HG02588 (cell line): ENCODE results near the gene NRP2.

Source experiments
- ATAC-seq: cut with Tn5 transposase; IDR thresholded peaks from one replicate; pipeline ENCODE4 v1.9.1; 2021; ENCODE audit warnings: mild to moderate bottlenecking, moderate library complexity; ENCODE audit not compliant: unreplicated experiment

Gene NRP2

GRCh38 chr2:205750797-205751196, 68.5 kb downstream of the NRP2 start:
- ATAC-seq, result no peak

GRCh38 chr2:205751569-205752031, 69.3 kb downstream of the NRP2 start:
- no peak for ATAC-seq

GRCh38 chr2:205752296-205752820, 70.1 kb downstream of the NRP2 start:
- ATAC-seq, result no peak

- no peak for ATAC-seq
Observed at GRCh38 chr2:205752924-205753323, 70.6 kb downstream of the NRP2 start.

GRCh38 chr2:205754285-205754923, 72.1 kb downstream of the NRP2 start:
- no peak for ATAC-seq

- no peak for ATAC-seq
Observed at GRCh38 chr2:205754924-205755321, 72.6 kb downstream of the NRP2 start.

- no peak for ATAC-seq
Observed at GRCh38 chr2:205755923-205756322, 73.6 kb downstream of the NRP2 start.

- ATAC-seq, result no peak
Observed at GRCh38 chr2:205757271-205757670, 75.0 kb downstream of the NRP2 start.

- no peak for ATAC-seq
Observed at GRCh38 chr2:205758051-205758450, 75.8 kb downstream of the NRP2 start.

GRCh38 chr2:205758500-205758899, 76.2 kb downstream of the NRP2 start:
- ATAC-seq, result no peak

GRCh38 chr2:205759257-205759656, 77.0 kb downstream of the NRP2 start:
- ATAC-seq, result no peak

GRCh38 chr2:205759732-205760131, 77.4 kb downstream of the NRP2 start:
- no peak for ATAC-seq

GRCh38 chr2:205760157-205760556, 77.9 kb downstream of the NRP2 start:
- ATAC-seq, result no peak

- ATAC-seq, result no peak
Observed at GRCh38 chr2:205761421-205761820, 79.1 kb downstream of the NRP2 start.

GRCh38 chr2:205762881-205763280, 80.6 kb downstream of the NRP2 start:
- no peak for ATAC-seq

GRCh38 chr2:205763708-205764211, 81.5 kb downstream of the NRP2 start:
- no peak for ATAC-seq

- no peak for ATAC-seq
Observed at GRCh38 chr2:205764270-205764746, 82.0 kb downstream of the NRP2 start.

GRCh38 chr2:205765151-205765550, 82.8 kb downstream of the NRP2 start:
- no peak for ATAC-seq

- ATAC-seq, result peak; percentile 53
Observed at GRCh38 chr2:205766779-205767359, 84.6 kb downstream of the NRP2 start.

GRCh38 chr2:205767617-205768016, 85.3 kb downstream of the NRP2 start:
- ATAC-seq, result no peak

- no peak for ATAC-seq
Observed at GRCh38 chr2:205768341-205768740, 86.0 kb downstream of the NRP2 start.

GRCh38 chr2:205768815-205769494, 86.7 kb downstream of the NRP2 start:
- no peak for ATAC-seq
